ENCODE results near the gene PLGRKT. TPM values are rescaled to one million over a fixed set of nuclear protein-coding genes. Genes with fewer than 3 reads are reported as not detected.
A peak's percentile ranks its signal among the peaks of the same experiment; 100 is the strongest.
"Not testable (repeated sequence)": the region's sequence is repeated elsewhere in the genome, so short reads cannot be mapped to it uniquely, and the experiment has no call there.

PLGRKT gene
- total RNA-seq, 2 experiments from 2014 or later: 27.3 to 27.5 TPM

DNA sequence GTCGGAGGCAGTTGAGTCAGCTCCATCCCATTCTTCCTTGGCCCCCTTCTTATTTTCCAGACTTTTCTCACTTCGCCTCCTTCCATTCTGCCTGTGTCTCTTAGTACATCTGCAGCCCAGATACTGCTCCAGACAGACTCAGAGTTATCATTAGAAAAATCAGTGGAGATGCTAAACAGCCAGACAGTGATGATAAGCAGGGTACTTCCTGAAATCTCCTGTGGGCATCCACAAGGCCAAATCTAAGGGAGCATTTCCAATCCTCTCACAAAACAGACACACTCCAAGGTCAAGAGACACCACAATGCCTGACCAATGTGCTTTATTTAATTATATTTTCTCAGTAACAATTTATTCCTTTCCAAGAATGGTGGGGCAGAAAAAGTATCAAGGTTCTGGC lies 83.5 kb downstream of the PLGRKT start:
- H3K27ac Mint-ChIP-seq: no peak overlapping the region
- H3K9me3 Mint-ChIP-seq: peaks cover 14% of the 10 kb centered on the region
- no peak overlapping the region for H3K4me3 Mint-ChIP-seq
- peaks cover 18% of the 10 kb centered on the region for H3K36me3 Mint-ChIP-seq
- peaks cover 31% of the 10 kb centered on the region for H3K4me1 Mint-ChIP-seq
- no peak for DNase-seq
- no peaks in the 10 kb centered on the region for H3K27me3 Mint-ChIP-seq

DNA sequence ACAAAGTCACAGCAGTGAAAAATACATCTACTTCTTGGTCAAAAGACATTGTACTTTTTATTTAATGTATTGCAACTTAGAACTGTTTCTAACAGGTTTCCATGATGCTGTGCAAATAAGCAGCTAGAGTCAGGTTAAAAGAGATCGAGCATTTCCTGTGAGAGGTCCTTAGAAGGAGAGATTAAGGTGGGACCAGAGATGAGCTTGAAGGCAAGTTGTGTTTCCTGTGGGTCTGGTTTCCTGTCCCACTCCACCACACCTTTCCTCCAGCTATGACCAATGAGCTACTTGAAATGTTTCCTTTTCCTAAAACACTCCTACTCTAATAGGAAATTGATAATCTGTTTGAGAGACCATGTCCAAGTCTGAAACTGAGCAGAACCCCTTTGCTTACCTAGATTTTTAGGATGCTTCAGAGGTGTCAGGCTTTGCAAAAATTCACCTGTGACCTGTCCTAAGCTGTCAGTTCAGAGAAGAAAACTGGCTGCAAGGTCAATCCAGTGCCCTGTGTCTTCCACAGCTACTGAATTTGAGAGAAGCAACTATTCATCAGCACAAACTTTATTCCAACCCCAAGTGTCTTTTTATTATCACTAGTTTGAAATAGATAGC lies 85.0 kb downstream of the PLGRKT start:
- no peak overlapping the region for H3K4me3 Mint-ChIP-seq
- peaks cover 31% of the 10 kb centered on the region for H3K4me1 Mint-ChIP-seq
- H3K9me3 Mint-ChIP-seq: peaks cover 16% of the 10 kb centered on the region
- H3K36me3 Mint-ChIP-seq: peaks cover 14% of the 10 kb centered on the region
- H3K27ac Mint-ChIP-seq: peak overlapping the region; percentile 58
- no peak for DNase-seq
- H3K27me3 Mint-ChIP-seq: no peaks in the 10 kb centered on the region

DNA sequence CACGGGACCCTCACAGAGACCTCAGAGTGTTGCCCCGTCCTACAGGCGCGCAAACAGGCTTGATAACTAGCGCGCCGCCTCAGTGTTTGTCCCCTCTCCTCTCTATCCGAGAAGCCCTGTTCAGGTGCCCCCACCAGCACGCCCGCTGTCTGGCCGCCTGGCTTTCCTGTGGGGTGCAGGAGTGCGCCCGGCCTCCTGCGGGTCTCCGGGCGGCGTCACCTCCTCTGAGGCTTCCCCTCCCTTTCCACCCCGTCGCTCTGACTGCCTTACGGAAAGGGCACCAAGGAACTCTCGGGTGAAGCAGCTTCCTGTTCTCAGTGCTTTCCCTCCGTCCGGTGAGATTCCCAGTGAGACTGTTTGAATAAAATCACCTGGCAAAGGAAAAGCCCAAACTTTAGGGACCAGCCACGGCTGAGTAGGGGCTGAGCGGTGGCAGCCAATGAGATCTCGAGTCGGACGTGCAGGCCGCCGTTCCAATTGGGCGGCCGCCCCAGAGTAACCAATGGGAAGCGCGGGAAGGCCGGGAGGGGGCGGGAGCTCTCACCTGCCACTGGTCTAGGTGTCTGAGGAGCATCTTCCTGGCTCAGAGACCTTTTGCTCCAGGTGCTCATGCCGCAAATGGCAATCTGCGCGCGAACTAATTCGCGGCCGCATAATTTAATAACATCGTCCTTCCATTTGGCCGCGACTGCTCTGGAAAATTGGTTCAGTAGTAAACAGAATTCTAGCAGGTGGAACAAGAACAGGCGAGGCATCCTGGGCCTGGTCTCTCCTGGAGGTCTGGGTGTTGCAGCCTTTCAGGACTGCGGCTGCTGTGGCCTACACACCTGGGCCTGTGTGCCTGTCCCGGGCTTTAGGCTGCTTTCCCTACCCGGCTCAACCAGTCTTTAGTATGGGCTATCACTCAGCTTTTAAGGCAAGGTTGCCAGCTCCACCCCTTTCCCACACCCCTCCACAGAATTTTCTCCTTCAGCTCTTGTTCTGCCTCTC lies 98.4 kb downstream of the PLGRKT start, which contains the start of gene RLN1:
RLN1 (minus strand) TSS at position 885 of the 990 bp plus-strand sequence; CDS start at position 755, 130 bp downstream.
- H3K9me3 Mint-ChIP-seq, H3K27me3 Mint-ChIP-seq, H3K36me3 Mint-ChIP-seq, DNase-seq: not testable (repeated sequence)
- Mint-ChIP-seq H3K4me1 (peaks cover 22% of the 10 kb centered on the region), H3K4me3 (peak within 1 kb of the TSS; percentile 71), H3K27ac (peak within 1 kb of the TSS; percentile 73)

DNA sequence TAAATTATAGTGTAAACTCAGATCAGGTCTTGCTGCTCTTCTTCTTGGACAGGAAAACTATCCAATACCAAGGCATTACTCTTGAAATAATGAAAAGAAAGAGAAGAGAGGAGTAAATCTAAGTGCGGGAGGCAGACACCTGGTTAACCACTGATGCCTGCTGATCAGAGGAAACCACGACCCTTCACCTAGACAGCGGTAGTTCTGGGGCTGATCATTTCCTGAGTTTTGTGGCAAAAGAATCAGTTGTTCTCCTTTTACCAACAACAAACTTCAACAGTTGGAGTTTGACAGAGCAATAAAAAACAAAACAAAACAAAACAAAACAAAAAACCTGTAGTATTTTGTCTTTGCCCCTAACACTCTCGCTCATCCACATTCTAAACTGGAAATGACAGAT lies 101.0 kb downstream of the PLGRKT start:
- Mint-ChIP-seq H3K9me3 (no peaks in the 10 kb centered on the region), H3K36me3 (peaks cover 18% of the 10 kb centered on the region), H3K27ac (peak overlapping the region; percentile 29), H3K27me3 (no peaks in the 10 kb centered on the region), H3K4me1 (peaks cover 35% of the 10 kb centered on the region), H3K4me3 (peak overlapping the region; percentile 57)
- DNase-seq: no peak

DNA sequence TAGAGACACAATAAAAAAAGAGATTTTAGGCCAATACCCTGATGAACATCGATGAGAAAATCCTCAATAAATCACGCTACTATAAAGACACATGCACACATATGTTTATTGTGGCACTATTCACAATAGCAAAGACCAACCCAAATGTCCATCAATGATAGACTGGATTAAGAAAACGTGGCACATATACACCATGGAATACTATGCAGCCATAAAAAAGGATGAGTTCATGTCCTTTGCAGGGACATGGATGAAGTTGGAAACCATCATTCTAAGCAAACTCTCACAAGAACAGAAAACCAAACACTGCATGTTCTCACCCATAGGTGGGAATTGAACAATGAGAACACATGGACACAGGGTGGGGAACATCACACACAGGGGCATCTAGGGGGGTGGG lies 106.4 kb downstream of the PLGRKT start:
- not testable (repeated sequence) for DNase-seq, H3K27me3 Mint-ChIP-seq, H3K4me3 Mint-ChIP-seq, H3K27ac Mint-ChIP-seq
- Mint-ChIP-seq H3K36me3 (peaks cover 54% of the 10 kb centered on the region), H3K9me3 (peaks cover 15% of the 10 kb centered on the region), H3K4me1 (peaks cover 33% of the 10 kb centered on the region)

DNA sequence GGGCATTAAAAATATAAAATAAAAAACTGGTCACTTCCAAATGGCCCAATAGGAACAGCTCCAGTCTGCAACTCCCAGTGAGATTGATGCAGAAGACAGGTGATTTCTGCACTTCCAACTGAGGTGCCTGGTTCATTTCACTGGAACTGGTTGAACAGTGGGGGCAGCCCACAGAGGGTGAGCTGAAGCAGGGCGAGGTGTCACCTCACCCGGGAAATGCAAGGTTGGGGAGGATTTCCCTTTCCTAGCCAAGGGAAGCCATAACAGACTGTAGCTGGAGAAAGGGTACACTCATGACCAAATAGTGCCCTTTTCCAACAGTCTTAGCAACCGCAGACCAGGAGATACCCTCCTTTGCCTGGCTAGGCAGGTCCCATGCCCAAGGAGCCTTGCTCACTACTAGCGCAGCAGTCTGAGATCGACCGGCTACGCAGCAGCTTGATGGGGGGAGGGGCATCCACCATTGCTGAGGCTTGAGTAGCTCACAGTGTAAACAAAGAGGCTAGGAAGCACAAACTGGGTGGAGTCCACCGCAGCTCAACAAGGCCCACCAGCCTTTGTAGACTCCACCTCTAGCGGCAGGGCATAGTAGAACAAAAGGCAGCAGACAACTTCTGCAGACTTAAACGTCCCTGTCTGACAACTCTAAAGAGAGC lies 110.7 kb downstream of the PLGRKT start:
- DNase-seq: peak; percentile 22
- Mint-ChIP-seq H3K4me1 (peaks cover 14% of the 10 kb centered on the region), H3K27ac (no peak overlapping the region), H3K9me3 (peaks cover 15% of the 10 kb centered on the region), H3K4me3 (peak overlapping the region; percentile 34), H3K27me3 (no peaks in the 10 kb centered on the region), H3K36me3 (peaks cover 36% of the 10 kb centered on the region)

DNA sequence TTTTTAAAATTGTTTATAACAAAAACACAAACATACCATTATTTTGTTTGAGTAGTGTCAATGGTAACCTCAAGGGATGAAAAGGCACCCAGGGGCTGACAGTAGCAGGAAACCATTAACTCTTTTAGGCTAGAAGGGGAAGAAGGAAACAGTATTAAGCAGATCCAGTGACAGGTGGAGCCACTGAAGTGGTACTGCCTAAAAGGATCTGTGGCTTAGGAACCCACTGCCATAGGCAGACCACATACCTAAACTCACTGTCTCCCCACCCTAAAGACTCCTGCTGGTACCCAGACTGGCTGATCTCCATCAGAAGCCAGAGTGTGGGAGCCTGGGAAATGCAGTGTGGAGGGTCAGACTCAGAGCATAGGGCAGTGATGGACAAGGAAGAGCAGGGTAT lies 111.5 kb downstream of the PLGRKT start:
- H3K27me3 Mint-ChIP-seq: no peaks in the 10 kb centered on the region
- no peak for DNase-seq
- no peak overlapping the region for H3K4me3 Mint-ChIP-seq
- H3K27ac Mint-ChIP-seq: no peak overlapping the region
- peaks cover 32% of the 10 kb centered on the region for H3K36me3 Mint-ChIP-seq
- H3K9me3 Mint-ChIP-seq: peaks cover 15% of the 10 kb centered on the region
- peaks cover 15% of the 10 kb centered on the region for H3K4me1 Mint-ChIP-seq

DNA sequence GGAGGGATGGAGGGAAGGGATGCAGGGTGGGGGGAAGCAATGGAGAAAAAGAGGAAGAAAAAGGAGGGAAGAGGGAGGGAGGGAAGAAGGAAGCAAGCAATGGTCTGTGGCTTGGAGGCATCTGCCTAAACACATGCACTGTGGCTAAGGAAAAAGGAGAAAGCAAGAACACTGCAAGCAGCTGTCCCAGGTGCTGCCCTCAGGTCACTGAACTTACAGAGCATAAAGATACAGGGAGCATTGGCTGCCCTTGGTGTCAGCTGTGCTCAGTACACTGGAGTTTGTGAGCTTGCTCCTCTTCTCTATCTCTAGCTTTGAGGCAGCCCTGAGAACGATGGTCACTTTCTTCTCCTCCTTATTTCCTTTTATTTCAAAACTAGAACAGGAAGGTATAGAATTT lies 116.1 kb downstream of the PLGRKT start:
- H3K4me3 Mint-ChIP-seq, H3K27me3 Mint-ChIP-seq, H3K9me3 Mint-ChIP-seq, DNase-seq, H3K4me1 Mint-ChIP-seq, H3K27ac Mint-ChIP-seq, H3K36me3 Mint-ChIP-seq: not testable (repeated sequence)

DNA sequence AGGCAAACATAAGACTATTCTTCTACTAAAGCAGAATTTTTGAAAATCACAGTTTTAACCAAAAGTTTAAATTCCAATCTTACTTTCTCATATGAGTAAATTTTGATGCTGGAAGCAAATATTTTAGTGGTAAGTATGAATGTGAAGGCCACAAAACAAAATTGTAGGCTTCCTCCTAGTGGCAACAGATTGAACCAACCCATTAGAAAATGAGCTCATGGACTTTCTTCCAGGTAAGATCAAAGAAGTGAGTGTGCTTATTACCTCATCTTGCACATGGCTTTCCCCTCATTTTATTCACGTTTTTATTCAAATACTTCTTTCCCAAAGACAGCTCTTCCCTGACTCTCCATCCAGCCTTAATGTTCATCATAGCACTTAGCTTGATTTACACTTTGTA lies 116.7 kb downstream of the PLGRKT start:
- Mint-ChIP-seq H3K4me1 (peaks cover 6% of the 10 kb centered on the region), H3K27me3 (no peaks in the 10 kb centered on the region), H3K9me3 (peaks cover 9% of the 10 kb centered on the region), H3K36me3 (peaks cover 11% of the 10 kb centered on the region), H3K4me3 (no peak overlapping the region), H3K27ac (no peak overlapping the region)
- DNase-seq: no peak

DNA sequence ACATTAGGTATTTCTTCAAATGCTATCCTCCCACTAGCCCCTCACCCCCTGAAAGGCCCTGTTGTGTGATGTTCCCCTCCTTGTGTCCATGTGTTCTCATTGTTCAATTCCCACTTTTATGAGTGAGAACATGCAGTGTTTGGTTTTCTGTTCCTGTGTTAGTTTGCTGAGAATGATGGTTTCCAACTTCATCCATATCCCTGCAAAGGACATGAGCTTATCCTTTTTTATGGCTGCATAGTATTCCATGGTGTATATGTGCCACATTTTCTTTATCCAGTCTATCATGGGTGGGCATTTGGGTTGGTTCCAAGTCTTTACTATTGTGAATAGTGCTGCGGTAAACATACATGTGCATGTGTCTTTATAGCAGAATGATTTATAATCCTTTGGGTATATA lies 121.3 kb downstream of the PLGRKT start:
- peaks cover 22% of the 10 kb centered on the region for H3K9me3 Mint-ChIP-seq
- not testable (repeated sequence) for H3K4me1 Mint-ChIP-seq, DNase-seq, H3K27ac Mint-ChIP-seq, H3K27me3 Mint-ChIP-seq, H3K4me3 Mint-ChIP-seq
- peaks cover 26% of the 10 kb centered on the region for H3K36me3 Mint-ChIP-seq

DNA sequence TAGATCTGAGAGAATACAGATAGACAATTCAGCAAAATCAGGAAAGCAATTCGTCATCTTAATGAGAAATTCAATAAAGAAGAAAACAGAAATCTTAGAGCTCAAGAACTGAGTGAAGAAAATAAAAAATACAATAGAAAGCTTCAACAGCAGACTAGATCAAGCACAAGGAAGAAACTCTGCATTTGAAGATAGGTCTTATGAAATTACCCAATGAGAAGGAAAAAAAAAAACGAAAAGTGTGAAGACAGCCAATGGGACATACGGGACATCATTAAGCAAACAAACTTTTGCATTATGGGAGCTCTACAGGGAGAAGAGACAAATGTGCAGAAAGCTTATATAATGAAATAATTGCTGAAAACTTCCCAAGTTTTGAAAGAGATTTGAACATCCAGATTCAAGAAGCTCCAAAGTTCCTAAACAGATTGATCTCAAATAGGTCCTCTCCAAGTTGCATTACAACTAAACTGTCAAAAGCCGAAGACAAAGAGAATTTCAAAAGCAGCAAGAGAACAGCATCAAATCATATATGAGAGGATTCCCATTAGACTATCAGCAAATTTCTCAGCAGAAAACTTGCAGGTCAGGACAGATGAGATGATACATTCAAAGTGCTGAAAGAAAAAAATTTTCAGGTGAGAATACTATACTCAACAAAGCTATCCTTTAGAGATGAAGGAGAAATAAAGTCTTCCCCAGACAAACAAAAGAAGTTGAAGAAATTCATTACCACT lies 122.4 kb downstream of the PLGRKT start:
- Mint-ChIP-seq H3K27ac (no peak overlapping the region), H3K9me3 (peaks cover 22% of the 10 kb centered on the region), H3K27me3 (no peaks in the 10 kb centered on the region), H3K4me1 (no peaks in the 10 kb centered on the region), H3K36me3 (peaks cover 26% of the 10 kb centered on the region), H3K4me3 (no peak overlapping the region)
- no peak for DNase-seq

DNA sequence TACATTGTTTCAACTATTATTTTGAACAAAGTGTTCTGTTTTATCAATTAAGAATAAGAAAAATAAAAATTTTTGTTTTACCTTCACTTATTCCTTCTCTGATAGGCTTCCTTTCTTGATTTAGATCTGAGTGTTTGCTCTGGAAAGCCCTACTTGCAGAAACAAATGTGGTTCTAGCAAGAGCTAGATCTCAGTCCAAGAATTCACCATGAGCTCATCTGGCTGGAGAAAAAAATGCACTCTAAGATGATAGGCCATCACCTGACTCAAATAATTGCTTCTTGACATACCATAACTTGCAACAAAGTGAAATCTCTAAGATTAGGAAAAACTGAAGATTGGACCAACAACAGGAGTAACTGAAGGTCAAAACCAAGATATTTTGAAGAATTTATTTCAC lies 126.9 kb downstream of the PLGRKT start:
- Mint-ChIP-seq H3K27me3 (no peaks in the 10 kb centered on the region), H3K36me3 (peaks cover 16% of the 10 kb centered on the region), H3K4me3 (no peak overlapping the region), H3K27ac (no peak overlapping the region), H3K4me1 (peaks cover 2% of the 10 kb centered on the region), H3K9me3 (peaks cover 13% of the 10 kb centered on the region)
- DNase-seq: no peak

All from activated naive CD8-positive, alpha-beta T cell treated with anti-CD3 and anti-CD28 coated beads for 36 hours (primary cell).